NCI-H2196 treated with DMSO at 0.1 percent for 48 hours (cell line): ENCODE measurements around the gene OSBPL5.

Experiments used
- DNase-seq: peaks from one replicate; lab custom pipeline; 2025; ENCODE audit not compliant: unreplicated experiment; lab: John Stamatoyannopoulos, UW

Gene OSBPL5

GRCh38 chr11:3152471-3153110 lies 12.5 kb downstream of the OSBPL5 start:
- DNase-seq: no peak

- DNase-seq: no peak
Observed at GRCh38 chr11:3150726-3151125, 14.4 kb downstream of the OSBPL5 start.

- DNase-seq: no peak
Observed at GRCh38 chr11:3149852-3150188, 15.3 kb downstream of the OSBPL5 start.

GRCh38 chr11:3148990-3149851 lies 15.9 kb downstream of the OSBPL5 start:
- no peak for DNase-seq

GRCh38 chr11:3148255-3148989 lies 16.7 kb downstream of the OSBPL5 start:
- DNase-seq: no peak

- no peak for DNase-seq
Observed at GRCh38 chr11:3147626-3148025, 17.5 kb downstream of the OSBPL5 start.

- DNase-seq: no peak
Observed at GRCh38 chr11:3147257-3147619, 17.9 kb downstream of the OSBPL5 start.

- no peak for DNase-seq
Observed at GRCh38 chr11:3146612-3147256, 18.4 kb downstream of the OSBPL5 start.

- DNase-seq: no peak
Observed at GRCh38 chr11:3145206-3145520, 19.9 kb downstream of the OSBPL5 start.

- DNase-seq: no peak
Observed at GRCh38 chr11:3144296-3145205, 20.6 kb downstream of the OSBPL5 start.

GRCh38 chr11:3143136-3143880 lies 21.8 kb downstream of the OSBPL5 start:
- DNase-seq: no peak

GRCh38 chr11:3140291-3140603 lies 24.9 kb downstream of the OSBPL5 start:
- DNase-seq: no peak

- DNase-seq: no peak
Observed at GRCh38 chr11:3139481-3140290, 25.4 kb downstream of the OSBPL5 start.

- no peak for DNase-seq
Observed at GRCh38 chr11:3139086-3139440, 26.0 kb downstream of the OSBPL5 start.

GRCh38 chr11:3138178-3139085 lies 26.7 kb downstream of the OSBPL5 start:
- no peak for DNase-seq

GRCh38 chr11:3137486-3138177 lies 27.5 kb downstream of the OSBPL5 start:
- no peak for DNase-seq

GRCh38 chr11:3136546-3137455 lies 28.3 kb downstream of the OSBPL5 start:
- DNase-seq: no peak
